H1 (cell line): ENCODE results near the gene ZNF473. TPM values are rescaled to one million over a fixed set of nuclear protein-coding genes. Genes with fewer than 3 reads are reported as not detected.

Source experiments
- CTCF ChIA-PET: fragments of 300-600 bp; sonication (Branson Sonifier 250); formaldehyde crosslinking; loops from one replicate; lab custom pipeline; 2021; ENCODE audit not compliant: partially characterized antibody; lab: Charles Lee
- POLR2A ChIA-PET: fragments of 300-600 bp; sonication (Branson Sonifier 250); formaldehyde crosslinking; loops from one replicate; lab custom pipeline; 2021; ENCODE audit warnings: inconsistent platforms; ENCODE audit not compliant: partially characterized antibody; lab: Charles Lee
- DNase-seq, 2 experiments: peaks; one replicate each; pipeline versions ENCODE4 v3.0.0 to v3.0.0-alpha.2; 2010 to 2022; ENCODE audit warnings: low spot score in 2 of 2, low read depth in 1 of 2, mixed read lengths in 1 of 2
- FAIRE-seq: peaks from 2 replicates; lab custom pipeline; 2011; peaks lifted over from hg19 to GRCh38; lab: Jason Lieb, UNC
- H2AFZ ChIP-seq: 2 replicates; pipeline ENCODE4 v1.8.1; 2012; ENCODE audit warnings: low read length, inconsistent platforms
- H2AK5ac ChIP-seq: 2 replicates; pipeline ENCODE4 v1.6.1; 2013; ENCODE audit warnings: low read depth, low read length
- H2BK120ac ChIP-seq: replicated peaks from 2 replicates; pipeline ENCODE3; 2013; ENCODE audit warnings: low read depth, low read length, inconsistent platforms
- H2BK12ac ChIP-seq: 2 replicates; pipeline ENCODE4 v1.6.1; 2013; ENCODE audit warnings: low read depth, low read length
- H2BK15ac ChIP-seq: 2 replicates; pipeline ENCODE4 v1.6.1; 2013; ENCODE audit warnings: low read length
- H2BK20ac ChIP-seq: 2 replicates; pipeline ENCODE4 v1.6.1; 2013; ENCODE audit warnings: low read length
- H2BK5ac ChIP-seq: 2 replicates; pipeline ENCODE4 v1.6.1; 2013; ENCODE audit warnings: low read depth, low read length
- H3K14ac ChIP-seq: 2 replicates; pipeline ENCODE4 v1.6.1; 2013; ENCODE audit warnings: inconsistent platforms; ENCODE audit not compliant: insufficient read length
- H3K18ac ChIP-seq: 2 replicates; pipeline ENCODE4 v1.6.1; 2013; ENCODE audit warnings: low read length; ENCODE audit errors: extremely low read depth
- H3K23ac ChIP-seq: 2 replicates; pipeline ENCODE4 v1.6.1; 2013; ENCODE audit warnings: inconsistent platforms; ENCODE audit not compliant: insufficient read length
- H3K23me2 ChIP-seq: 2 replicates; pipeline ENCODE4 v1.6.1; 2013; ENCODE audit warnings: low read depth, low read length
- H3K27ac ChIP-seq: 2 replicates; pipeline ENCODE4 v1.6.1; 2011; ENCODE audit warnings: low read depth, low read length, inconsistent platforms
- H3K27me3 ChIP-seq, 4 experiments: replicated peaks in 1 of 4; 1 replicate in 1 of 4; 2 replicates in 3 of 4; pipeline versions ENCODE4 v1.6.1 to v1.8.1; 2011 to 2013; ENCODE audit warnings: low read length in 3 of 4, mild to moderate bottlenecking in 3 of 4, inconsistent platforms in 2 of 4, mixed read lengths in 2 of 4, moderate library complexity in 1 of 4; ENCODE audit not compliant: control insufficient read depth in 3 of 4, insufficient read depth in 3 of 4; ENCODE audit errors: extremely low read depth in 1 of 4
- H3K36me3 ChIP-seq, 4 experiments: 2 replicates each; pipeline versions ENCODE4 v1.6.1 to v1.8.1; 2011 to 2013; ENCODE audit warnings: mild to moderate bottlenecking in 4 of 4, low read length in 3 of 4, moderate library complexity in 2 of 4, control low read depth in 1 of 4, inconsistent platforms in 1 of 4; ENCODE audit not compliant: insufficient read depth in 4 of 4, control insufficient read depth in 2 of 4
- H3K4ac ChIP-seq: replicated peaks from 2 replicates; pipeline ENCODE3; 2013; ENCODE audit warnings: low read length, low read depth, mixed read lengths, inconsistent platforms; ENCODE audit not compliant: insufficient read length
- H3K4me1 ChIP-seq, 4 experiments: replicated peaks in 1 of 4; 1 replicate in 1 of 4; 2 replicates in 3 of 4; pipeline versions ENCODE4 v1.6.1 to v1.8.1; 2011 to 2013; ENCODE audit warnings: low read length in 3 of 4, inconsistent platforms in 2 of 4, mixed read lengths in 1 of 4; ENCODE audit not compliant: insufficient read depth in 4 of 4, control insufficient read depth in 3 of 4
- H3K4me2 ChIP-seq, 2 experiments: 2 replicates each; pipeline versions ENCODE4 v1.6.1 to v1.8.1; 2011 to 2013; ENCODE audit warnings: low read depth in 2 of 2, low read length in 2 of 2, control low read depth in 1 of 2, inconsistent platforms in 1 of 2, mild to moderate bottlenecking in 1 of 2; ENCODE audit not compliant: insufficient read depth in 1 of 2
- H3K4me3 ChIP-seq, 4 experiments: fragments of 200-600, 300-600 bp in 1 of 4; sonication (generic), shearing (Covaris generic), sonication (Bioruptor Twin) in 1 of 4; 2 replicates each; pipeline versions ENCODE4 v1.5.1 to v1.8.1; 2011 to 2016; ENCODE audit warnings: low read length in 4 of 4, low read depth in 3 of 4, control low read depth in 2 of 4, inconsistent platforms in 2 of 4, mild to moderate bottlenecking in 2 of 4, mixed read lengths in 1 of 4, moderate library complexity in 1 of 4; ENCODE audit not compliant: insufficient read depth in 2 of 4; ENCODE audit errors: extremely low read depth in 1 of 4
- H3K56ac ChIP-seq: replicated peaks from 2 replicates; pipeline ENCODE3; 2013; ENCODE audit warnings: low read depth, mild to moderate bottlenecking, mixed read lengths, low read length, inconsistent platforms; ENCODE audit not compliant: insufficient read length
- H3K79me1 ChIP-seq: 2 replicates; pipeline ENCODE4 v1.6.1; 2013; ENCODE audit warnings: low read depth, low read length, control low read depth
- H3K79me2 ChIP-seq, 2 experiments: 2 replicates each; pipeline versions ENCODE4 v1.6.1 to v1.8.1; 2012 to 2013; ENCODE audit warnings: low read length in 2 of 2, mild to moderate bottlenecking in 2 of 2, inconsistent platforms in 1 of 2; ENCODE audit not compliant: insufficient read depth in 2 of 2, control insufficient read depth in 1 of 2
- H3K9ac ChIP-seq, 4 experiments: replicated peaks in 1 of 4; 1 replicate in 1 of 4; 2 replicates in 3 of 4; pipeline versions ENCODE4 v1.6.1 to v1.8.1; 2011 to 2013; ENCODE audit warnings: low read depth in 3 of 4, low read length in 3 of 4, control low read depth in 2 of 4, mild to moderate bottlenecking in 2 of 4, moderate library complexity in 2 of 4, inconsistent platforms in 1 of 4; ENCODE audit errors: extremely low read depth in 1 of 4
- H3K9me3 ChIP-seq, 2 experiments: 2 replicates each; pipeline versions ENCODE4 v1.6.1 to v1.8.1; 2012 to 2013; ENCODE audit warnings: mild to moderate bottlenecking in 2 of 2, moderate library complexity in 2 of 2, control low read depth in 1 of 2, inconsistent platforms in 1 of 2, low read depth in 1 of 2, low read length in 1 of 2, mixed read lengths in 1 of 2; ENCODE audit not compliant: insufficient read depth in 2 of 2
- H4K20me1 ChIP-seq, 2 experiments: replicated peaks in 1 of 2; 2 replicates each; pipeline versions ENCODE3 to v1.8.1; 2011 to 2013; ENCODE audit warnings: inconsistent platforms in 2 of 2, low read length in 2 of 2, mild to moderate bottlenecking in 1 of 2; ENCODE audit not compliant: insufficient read depth in 2 of 2, control insufficient read depth in 1 of 2
- H4K5ac ChIP-seq: 2 replicates; pipeline ENCODE4 v1.6.1; 2013; ENCODE audit warnings: low read length, low read depth, mixed read lengths, inconsistent platforms; ENCODE audit not compliant: insufficient read length
- H4K8ac ChIP-seq: 2 replicates; pipeline ENCODE4 v1.8.0; 2013; ENCODE audit warnings: mild to moderate bottlenecking, moderate library complexity, low read length, inconsistent platforms; ENCODE audit not compliant: insufficient read depth; ENCODE audit errors: extremely low read depth
- H4K91ac ChIP-seq: replicated peaks from 2 replicates; pipeline ENCODE3; 2013; ENCODE audit warnings: low read length, mixed read lengths, inconsistent platforms; ENCODE audit not compliant: insufficient read length
- EGR1 ChIP-seq: IDR thresholded peaks from 2 replicates; pipeline ENCODE4 v1.6.1; 2011; ENCODE audit warnings: low read depth, low read length, borderline replicate concordance
- RXRA ChIP-seq: IDR thresholded peaks from 2 replicates; pipeline ENCODE4 v1.6.1; 2011; ENCODE audit warnings: low read depth, mild to moderate bottlenecking, low read length, moderate library complexity; ENCODE audit not compliant: insufficient read depth
- SP2 ChIP-seq: IDR thresholded peaks from 2 replicates; pipeline ENCODE4 v1.6.1; 2012; ENCODE audit warnings: mild to moderate bottlenecking, low read length, inconsistent platforms
- TCF12 ChIP-seq: IDR thresholded peaks from 2 replicates; pipeline ENCODE4 v1.6.1; 2011; ENCODE audit warnings: low read depth, mild to moderate bottlenecking, low read length
- WGBS, 2 experiments: shearing (Covaris generic) in 1 of 2; methylation state at CpG; one replicate each; pipeline versions ENCODE4 v1.1.6 to v1.1.7; 2013 to 2015; ENCODE audit warnings: low lambda C conversion rate in 2 of 2, mixed read lengths in 2 of 2, inconsistent platforms in 1 of 2, low coverage in 1 of 2, missing lambda C conversion rate in 1 of 2; ENCODE audit not compliant: insufficient replicate concordance in 2 of 2, insufficient coverage in 1 of 2, insufficient read length in 1 of 2; ENCODE audit errors: extremely low coverage in 1 of 2, missing lambda C conversion rate in 1 of 2; 5-methylcytosine and 5-hydroxymethylcytosine counted together
- polyA plus RNA-seq, 7 experiments: library from polyadenylated mRNA; depleted of rRNA in 3 of 7; stranded (reverse) in 5 of 7; unstranded in 2 of 7; fragments of >200 nt in 5 of 7; fragments of 200-250 nt in 2 of 7; gene quantifications; 1 replicate in 5 of 7; 2 replicates in 1 of 7; 4 replicates in 1 of 7; pipeline versions ENCODE4 v1.2.1 to v1.2.3, GENCODE V29; 2011 to 2013; ENCODE audit warnings: missing spikeins in 2 of 7, mixed read lengths in 2 of 7
- total RNA-seq: library from RNA; stranded (reverse); fragmentation: NEBNext Ultra II Directional; extraction: Animal tissue kit (Norgen Biotek cat#: 25700); gene quantifications from 2 replicates; pipeline ENCODE4 v1.2.1, GENCODE V29; 2021

Gene ZNF473
- total and polyA plus RNA-seq, 2 of the 8 experiments (the other 6 are each of a cell fraction or from before 2014, with no cell fraction given): 5.2 to 11.7 TPM

- no peak overlapping the region for H3K9ac ChIP-seq
- no peak overlapping the region for H2AFZ ChIP-seq
- H2BK5ac ChIP-seq: no peak overlapping the region; the same call in 1 of the 2 replicates
- no peak overlapping the region for H3K18ac ChIP-seq
- H3K4me1 ChIP-seq: no peaks in the 10 kb centered on the region
- H3K23ac ChIP-seq: no peak overlapping the region
- no peak overlapping the region for H2AK5ac ChIP-seq
- H3K27ac ChIP-seq: no peak overlapping the region
- no peaks in the 10 kb centered on the region for H3K9me3 ChIP-seq
- no peak overlapping the region for H3K4me2 ChIP-seq
- peaks cover 0 to 7% (median 3%) of the 10 kb centered on the region in 4 experiments; a peak in 3 of 8 replicates for H3K36me3 ChIP-seq
- no peak overlapping the region for H2BK120ac ChIP-seq
- no peak overlapping the region for H3K14ac ChIP-seq
- H3K27me3 ChIP-seq: no peaks in the 10 kb centered on the region
- H2BK12ac ChIP-seq: no peak overlapping the region
- H4K20me1 ChIP-seq: peaks cover 0 to 4% of the 10 kb centered on the region in 2 experiments
- H2BK20ac ChIP-seq: no peak overlapping the region
- no peak for DNase-seq
- no peaks in the 10 kb centered on the region for H3K79me1 ChIP-seq
- no peak overlapping the region for H3K4me3 ChIP-seq
- H2BK15ac ChIP-seq: no peak overlapping the region
- no peak overlapping the region for H4K8ac ChIP-seq
- FAIRE-seq: no peak
- no peak overlapping the region for H4K5ac ChIP-seq
- 87% methylated on average over 8 of the region's 8 CpGs; no CpG with 5 or more reads in 1 of the 2 experiments for WGBS, 2 experiments
- no peaks in the 10 kb centered on the region for H3K79me2 ChIP-seq
- ChIA-PET POLR2A (interaction anchor here (1.1 to 1.2 kb wide), 2 partner anchors 14 to 16 kb away, joined by 3 read pairs; no protein-coding TSS in a partner anchor), CTCF (interaction anchor here (1.1 to 3.1 kb wide), 6 partner anchors 11 to 65 kb away, joined by 3 to 16 read pairs (median 4); no protein-coding TSS in a partner anchor)
- no peak overlapping the region for H3K4ac ChIP-seq
- H4K91ac ChIP-seq: no peak overlapping the region
- no peaks in the 10 kb centered on the region for H3K23me2 ChIP-seq
- H3K56ac ChIP-seq: no peak overlapping the region
- TF ChIP-seq EGR1 (no peak), TCF12 (no peak), SP2 (no peak), RXRA (no peak)
Measured at GRCh38 chr19:50001775-50002174, 24.0 kb upstream of the ZNF473 start.
